Mesenchymal stem cell (in vitro differentiated cells and primary cell): ENCODE measurements around the gene SNED1.

Source experiments
- DNase-seq: peaks from one replicate; pipeline ENCODE4 v3.0.0-alpha.2; 2013
- H2AFZ ChIP-seq: one replicate; pipeline ENCODE4 v1.6.1; 2013; ENCODE audit warnings: low read depth, mild to moderate bottlenecking, control low read depth, inconsistent platforms, low read length, moderate library complexity
- H2AK5ac ChIP-seq: 2 replicates; pipeline ENCODE4 v1.6.1; 2013; ENCODE audit warnings: low read length, moderate library complexity, mild to moderate bottlenecking, inconsistent platforms; ENCODE audit not compliant: severe bottlenecking
- H2BK120ac ChIP-seq: one replicate; pipeline ENCODE4 v1.6.1; 2013; ENCODE audit warnings: low read depth, mild to moderate bottlenecking, inconsistent platforms, low read length, moderate library complexity
- H2BK12ac ChIP-seq, 2 experiments: one replicate each; pipeline ENCODE4 v1.6.1; 2013; ENCODE audit warnings: inconsistent platforms in 2 of 2, low read length in 2 of 2, mild to moderate bottlenecking in 2 of 2, moderate library complexity in 2 of 2, control low read depth in 1 of 2
- H2BK15ac ChIP-seq: one replicate; pipeline ENCODE4 v1.6.1; 2013; ENCODE audit warnings: mild to moderate bottlenecking, low read depth, inconsistent platforms; ENCODE audit not compliant: poor library complexity, severe bottlenecking
- H2BK5ac ChIP-seq: 2 replicates; pipeline ENCODE4 v1.6.1; 2013; ENCODE audit warnings: low read depth, mild to moderate bottlenecking, low read length, control low read depth, inconsistent platforms; ENCODE audit not compliant: poor library complexity, severe bottlenecking
- H3K14ac ChIP-seq, 2 experiments: one replicate each; pipeline ENCODE4 v1.6.1; 2013; ENCODE audit warnings: inconsistent platforms in 2 of 2, low read length in 2 of 2, control low read depth in 1 of 2, mild to moderate bottlenecking in 1 of 2, moderate library complexity in 1 of 2
- H3K18ac ChIP-seq, 2 experiments: one replicate each; pipeline ENCODE4 v1.6.1; 2013; ENCODE audit warnings: inconsistent platforms in 2 of 2, low read length in 2 of 2, control low read depth in 1 of 2, low read depth in 1 of 2, mild to moderate bottlenecking in 1 of 2
- H3K23ac ChIP-seq, 2 experiments: one replicate each; pipeline ENCODE4 v1.6.1; 2013; ENCODE audit warnings: inconsistent platforms in 2 of 2, low read length in 2 of 2, mild to moderate bottlenecking in 2 of 2, moderate library complexity in 2 of 2, control low read depth in 1 of 2
- H3K27ac ChIP-seq: 2 replicates; pipeline ENCODE4 v1.5.1; 2013; ENCODE audit warnings: mild to moderate bottlenecking, moderate library complexity, low read length, control low read depth, inconsistent platforms; ENCODE audit not compliant: poor library complexity, severe bottlenecking
- H3K27me3 ChIP-seq, 2 experiments: 2 replicates each; pipeline versions ENCODE4 v1.6.1 to v1.7.0; 2013; ENCODE audit warnings: low read length in 2 of 2, mild to moderate bottlenecking in 2 of 2, moderate library complexity in 2 of 2, control low read depth in 1 of 2, inconsistent platforms in 1 of 2; ENCODE audit not compliant: control insufficient read depth in 1 of 2, insufficient read depth in 1 of 2
- H3K36me3 ChIP-seq, 2 experiments: 2 replicates each; pipeline versions ENCODE4 v1.6.1 to v1.7.0; 2013; ENCODE audit warnings: low read length in 2 of 2, control low read depth in 1 of 2, inconsistent platforms in 1 of 2, low read depth in 1 of 2, mild to moderate bottlenecking in 1 of 2; ENCODE audit not compliant: insufficient read depth in 2 of 2, control insufficient read depth in 1 of 2
- H3K4ac ChIP-seq, 2 experiments: one replicate each; pipeline ENCODE4 v1.6.1; 2013; ENCODE audit warnings: inconsistent platforms in 2 of 2, low read length in 2 of 2, mild to moderate bottlenecking in 2 of 2, moderate library complexity in 2 of 2, control low read depth in 1 of 2, low read depth in 1 of 2
- H3K4me1 ChIP-seq: 2 replicates; pipeline ENCODE4 v1.6.1; 2013; ENCODE audit warnings: low read depth, low read length, control low read depth; ENCODE audit not compliant: control insufficient read depth, insufficient read depth
- H3K4me2 ChIP-seq: 2 replicates; pipeline ENCODE4 v1.6.1; 2013; ENCODE audit warnings: low read length, mild to moderate bottlenecking, inconsistent platforms; ENCODE audit not compliant: poor library complexity, severe bottlenecking
- H3K4me3 ChIP-seq, 2 experiments: 2 replicates each; pipeline versions ENCODE4 v1.5.1 to v1.7.0; 2013; ENCODE audit warnings: low read length in 2 of 2, mild to moderate bottlenecking in 2 of 2, control low read depth in 1 of 2, low read depth in 1 of 2; ENCODE audit not compliant: insufficient read depth in 1 of 2
- H3K79me1 ChIP-seq: replicated peaks from 2 replicates; pipeline ENCODE4 v1.6.1; 2013; ENCODE audit warnings: mild to moderate bottlenecking, control low read depth, low read length, inconsistent platforms; ENCODE audit not compliant: poor library complexity, severe bottlenecking
- H3K9ac ChIP-seq: 2 replicates; pipeline ENCODE4 v1.7.0; 2013; ENCODE audit warnings: mild to moderate bottlenecking, low read length, moderate library complexity
- H3K9me3 ChIP-seq: 2 replicates; pipeline ENCODE4 v1.7.0; 2013; ENCODE audit warnings: mild to moderate bottlenecking, low read length; ENCODE audit not compliant: control insufficient read depth
- H4K8ac ChIP-seq: one replicate; pipeline ENCODE4 v1.6.1; 2013; ENCODE audit warnings: inconsistent platforms, mild to moderate bottlenecking, low read length, moderate library complexity
- H4K91ac ChIP-seq: one replicate; pipeline ENCODE4 v1.6.1; 2013; ENCODE audit warnings: mild to moderate bottlenecking, low read length, inconsistent platforms
- WGBS: methylation state at CpG from one replicate; pipeline ENCODE4 v1.1.7; 2013; ENCODE audit warnings: mixed read lengths; 5-methylcytosine and 5-hydroxymethylcytosine counted together

SNED1 gene

GRCh38 chr2:241132538-241133435, 134.4 kb downstream of the SNED1 start:
- Histone ChIP-seq H3K36me3 (peaks cover 18 to 21% of the 10 kb centered on the region in 2 experiments), H3K23ac (no peak overlapping the region), H4K8ac (no peak overlapping the region), H3K9ac (no peak overlapping the region), H3K27me3 (no peaks in the 10 kb centered on the region), H4K91ac (no peak overlapping the region), H2BK120ac (no peak overlapping the region), H3K4me1 (no peaks in the 10 kb centered on the region), H2BK15ac (no peak overlapping the region), H2BK5ac (no peak overlapping the region), H3K9me3 (no peaks in the 10 kb centered on the region), H3K4ac (no peak overlapping the region), H2BK12ac (no peak overlapping the region), H3K18ac (no peak overlapping the region), H3K4me3 (no peak overlapping the region), H3K27ac (no peak overlapping the region), H3K14ac (no peak overlapping the region), H3K79me1 (no peaks in the 10 kb centered on the region), H2AK5ac (no peak overlapping the region), H3K4me2 (no peak overlapping the region), H2AFZ (no peak overlapping the region)
- DNase-seq: no peak
- 97% methylated on average over 14 of the region's 14 CpGs for WGBS

- no peak overlapping the region for H4K8ac ChIP-seq
- no peak overlapping the region for H2AFZ ChIP-seq
- no peaks in the 10 kb centered on the region for H3K4me1 ChIP-seq
- H3K4me2 ChIP-seq: no peak overlapping the region
- no peaks in the 10 kb centered on the region for H3K79me1 ChIP-seq
- no peaks in the 10 kb centered on the region for H3K27me3 ChIP-seq
- no peak overlapping the region for H3K27ac ChIP-seq
- peaks cover 22 to 25% of the 10 kb centered on the region in 2 experiments for H3K36me3 ChIP-seq
- no peak overlapping the region for H3K9ac ChIP-seq
- H4K91ac ChIP-seq: no peak overlapping the region
- H3K4me3 ChIP-seq: no peak overlapping the region
- no peak overlapping the region for H3K14ac ChIP-seq
- no peak overlapping the region for H3K18ac ChIP-seq
- H3K23ac ChIP-seq: no peak overlapping the region
- H2BK15ac ChIP-seq: no peak overlapping the region
- 99% methylated on average over 10 of the region's 10 CpGs for WGBS
- H2BK12ac ChIP-seq: no peak overlapping the region
- no peak overlapping the region for H2AK5ac ChIP-seq
- no peak overlapping the region for H2BK120ac ChIP-seq
- no peaks in the 10 kb centered on the region for H3K9me3 ChIP-seq
- no peak overlapping the region for H3K4ac ChIP-seq
- DNase-seq: no peak
- H2BK5ac ChIP-seq: no peak overlapping the region
These were observed 135.0 kb downstream of the SNED1 start for GRCh38 chr2:241133436-241133820.

- Histone ChIP-seq H3K27ac (no peak overlapping the region), H2AK5ac (no peak overlapping the region), H2BK12ac (no peak overlapping the region), H3K27me3 (no peaks in the 10 kb centered on the region), H2BK15ac (no peak overlapping the region), H3K18ac (no peak overlapping the region), H2AFZ (no peak overlapping the region), H3K4ac (no peak overlapping the region), H3K14ac (no peak overlapping the region), H3K4me1 (no peaks in the 10 kb centered on the region), H2BK5ac (no peak overlapping the region), H3K4me3 (no peak overlapping the region), H3K4me2 (no peak overlapping the region), H3K36me3 (peaks cover 21 to 28% of the 10 kb centered on the region in 2 experiments), H3K9me3 (no peaks in the 10 kb centered on the region), H3K23ac (no peak overlapping the region), H4K91ac (no peak overlapping the region), H4K8ac (no peak overlapping the region), H2BK120ac (no peak overlapping the region), H3K9ac (no peak overlapping the region), H3K79me1 (no peaks in the 10 kb centered on the region)
- DNase-seq: no peak
- WGBS: 100% methylated on average over 6 of the region's 7 CpGs
These were observed 136.3 kb downstream of the SNED1 start for GRCh38 chr2:241134711-241135110.

- Histone ChIP-seq H2BK15ac (no peak overlapping the region), H3K27ac (no peak overlapping the region), H2AK5ac (no peak overlapping the region), H3K18ac (no peak overlapping the region), H2BK12ac (no peak overlapping the region), H3K4me3 (no peak overlapping the region), H3K4me1 (no peaks in the 10 kb centered on the region), H4K91ac (no peak overlapping the region), H3K9ac (no peak overlapping the region), H4K8ac (no peak overlapping the region), H2BK120ac (no peak overlapping the region), H3K23ac (no peak overlapping the region), H3K4ac (no peak overlapping the region), H3K36me3 (peaks cover 24 to 28% of the 10 kb centered on the region in 2 experiments), H3K79me1 (no peaks in the 10 kb centered on the region), H3K14ac (no peak overlapping the region), H3K9me3 (no peaks in the 10 kb centered on the region), H2BK5ac (no peak overlapping the region), H3K27me3 (no peaks in the 10 kb centered on the region), H2AFZ (no peak overlapping the region), H3K4me2 (no peak overlapping the region)
- 91% methylated on average over 8 of the region's 9 CpGs for WGBS
- DNase-seq: no peak
These were observed 137.3 kb downstream of the SNED1 start for GRCh38 chr2:241135737-241136136.
